DMS114 treated with DMSO at 0.1 percent for 48 hours (cell line): ENCODE measurements around the gene NECTIN1.

Experiments
- DNase-seq: peaks from one replicate; lab custom pipeline; 2025; ENCODE audit not compliant: unreplicated experiment; lab: John Stamatoyannopoulos, UW

Gene NECTIN1

GRCh38 chr11:119734788-119735187 is 5.8 kb upstream of the NECTIN1 start:
- DNase-seq, result no peak

- no peak for DNase-seq
Measured at GRCh38 chr11:119730789-119731386, 1.9 kb upstream of the NECTIN1 start.

DNA sequence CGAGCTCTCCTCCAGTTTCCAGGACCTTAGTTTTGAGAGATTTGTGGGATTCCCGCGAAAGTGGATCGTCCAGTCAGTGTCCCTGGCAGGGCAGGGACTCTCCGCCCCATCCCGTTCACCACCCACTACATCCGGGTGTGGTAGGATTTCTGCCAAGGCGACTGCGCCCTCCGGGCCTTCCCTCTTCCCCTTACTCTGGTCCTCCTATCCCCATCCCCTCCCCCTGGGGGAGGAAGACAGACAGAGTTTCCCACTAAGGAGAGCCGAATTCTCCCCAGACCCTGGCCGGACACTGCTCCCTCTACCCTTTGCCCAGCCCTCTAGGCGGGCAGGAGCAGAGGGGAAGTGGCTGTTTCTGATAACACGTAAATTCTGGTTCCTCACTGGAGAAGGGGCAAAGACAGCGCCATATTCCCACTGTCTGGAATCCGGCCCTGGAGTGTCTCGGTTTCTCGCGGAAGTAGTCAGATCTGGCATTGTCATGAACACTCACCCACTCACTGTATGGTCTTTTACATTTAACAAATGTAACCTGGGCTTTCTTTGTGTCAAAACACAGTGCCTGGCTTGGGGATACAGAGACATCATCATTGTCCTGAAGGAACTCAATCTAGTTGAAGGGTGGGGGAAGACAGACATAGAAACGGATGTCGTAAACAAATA is 1.1 kb upstream of the NECTIN1 start:
- DNase-seq, result peak; percentile 51

- no peak for DNase-seq
Measured at GRCh38 chr11:119729581-119729927, 554 bp upstream of the NECTIN1 start.

GRCh38 chr11:119728211-119728626 is 781 bp downstream of the NECTIN1 start:
- no peak for DNase-seq

GRCh38 chr11:119727523-119728151 is 1.4 kb downstream of the NECTIN1 start:
- no peak for DNase-seq

DNA sequence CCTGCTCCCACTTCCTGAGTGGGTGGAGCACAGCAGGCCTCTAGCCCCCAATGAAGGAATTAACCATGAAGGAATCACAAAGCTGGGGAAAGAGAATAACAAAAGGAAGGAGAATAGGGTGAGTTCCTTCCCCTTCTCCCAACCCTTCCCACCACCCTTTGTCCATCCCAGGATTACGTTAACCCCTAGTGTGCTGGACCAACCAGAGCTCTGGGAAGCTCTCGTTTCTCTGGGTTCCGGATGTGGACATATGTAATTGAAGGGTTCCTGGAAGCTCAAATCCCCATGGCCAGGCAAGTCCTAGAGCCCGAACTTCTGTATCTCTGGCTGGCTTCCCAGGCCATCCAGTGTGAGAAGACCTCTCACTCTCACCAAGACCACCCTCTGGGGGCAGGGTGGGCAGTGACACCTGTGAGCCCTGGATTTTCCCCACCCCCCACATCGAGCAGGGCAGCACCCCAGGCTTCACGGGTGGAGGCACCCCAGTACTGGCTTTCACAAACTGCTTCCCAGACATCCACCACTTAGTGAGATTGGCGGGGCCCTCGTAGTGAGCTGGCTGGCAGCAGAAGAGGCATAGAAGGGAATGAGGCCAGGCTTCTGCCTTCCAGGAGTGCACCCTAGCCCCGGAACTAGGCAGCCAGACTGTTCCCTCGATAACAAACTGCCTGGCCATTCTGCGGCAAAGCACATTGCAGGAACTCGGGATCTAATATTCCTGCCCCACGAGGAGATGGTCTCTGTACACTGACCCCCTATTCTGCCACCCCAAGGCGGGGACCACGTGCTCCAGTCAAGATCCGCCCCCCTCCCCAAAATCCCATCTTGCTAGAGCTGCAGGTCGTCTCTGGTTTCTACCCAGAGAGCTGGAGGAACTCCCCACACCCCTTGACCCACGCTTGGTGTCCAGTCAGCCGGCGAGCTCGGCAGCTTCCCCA is 2.1 kb downstream of the NECTIN1 start:
- no peak for DNase-seq

DNA sequence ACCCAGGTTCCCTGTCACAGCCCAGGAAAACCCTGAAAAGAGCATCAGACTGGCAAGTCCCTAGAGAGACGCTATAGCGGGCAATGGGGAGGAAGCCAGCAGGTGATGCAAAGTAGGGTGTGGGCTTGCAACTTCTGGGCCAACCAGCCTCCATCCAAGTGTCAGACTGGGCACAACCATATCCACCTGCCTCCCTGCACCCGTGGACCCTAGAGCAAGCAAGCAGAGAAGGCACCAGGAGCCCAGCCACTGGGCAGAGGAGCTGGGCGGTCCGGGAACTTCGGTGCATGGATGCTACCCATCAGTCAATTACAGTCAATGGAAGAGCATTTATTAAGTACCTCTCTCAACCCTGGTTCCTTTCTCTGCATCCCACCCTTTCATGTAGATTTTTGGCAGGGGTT is 2.8 kb downstream of the NECTIN1 start:
- no peak for DNase-seq

- no peak for DNase-seq
Measured at GRCh38 chr11:119724956-119725355, 4.0 kb downstream of the NECTIN1 start.

DNA sequence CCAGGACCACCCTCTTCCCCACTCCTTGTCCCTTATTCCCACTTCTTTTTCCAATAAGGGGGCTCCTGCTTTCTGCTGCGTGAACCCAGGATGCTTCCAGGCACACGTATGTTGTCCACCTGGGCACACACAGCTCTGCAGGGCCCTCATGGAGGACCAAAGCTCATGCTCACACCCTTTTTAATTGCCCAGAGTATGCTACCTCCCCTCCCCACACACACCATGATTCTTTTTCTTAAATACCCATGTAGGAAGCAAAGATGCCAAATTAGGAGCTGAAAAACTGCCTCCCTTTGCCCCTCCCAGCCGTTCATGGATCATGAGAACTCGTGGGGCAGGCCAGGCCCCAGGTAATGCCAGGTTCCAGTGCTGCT is 5.1 kb downstream of the NECTIN1 start:
- DNase-seq, result no peak

GRCh38 chr11:119723243-119723951 is 5.6 kb downstream of the NECTIN1 start:
- DNase-seq, result no peak

DNA sequence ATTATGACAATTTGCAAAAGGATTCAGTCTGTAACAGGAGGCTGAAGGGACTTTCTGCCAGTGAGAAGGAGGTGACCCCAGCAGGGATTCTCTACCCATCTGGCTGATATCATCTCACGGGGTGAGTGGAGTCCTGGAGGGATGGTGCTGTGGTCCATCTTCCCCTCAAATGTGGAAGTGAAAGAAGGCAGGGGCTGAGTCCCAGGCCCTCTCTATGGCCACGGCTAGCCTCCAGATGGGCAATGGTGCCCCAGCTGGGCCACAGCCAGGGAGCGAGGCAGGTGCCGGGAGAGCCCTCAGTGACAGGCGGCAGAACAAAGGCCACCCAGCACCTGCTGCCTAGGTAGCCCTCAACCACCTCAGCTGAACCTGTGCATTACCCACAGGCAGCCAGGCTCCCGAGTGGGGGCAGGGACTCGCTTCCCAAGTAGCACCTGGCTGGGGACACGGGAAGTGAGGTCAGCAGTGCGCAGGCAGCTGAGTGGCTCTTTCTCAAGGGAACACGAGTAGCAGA is 6.7 kb downstream of the NECTIN1 start:
- DNase-seq, result no peak

GRCh38 chr11:119721129-119722120 is 7.6 kb downstream of the NECTIN1 start:
- no peak for DNase-seq

GRCh38 chr11:119720311-119720913 is 8.6 kb downstream of the NECTIN1 start:
- DNase-seq, result no peak

DNA sequence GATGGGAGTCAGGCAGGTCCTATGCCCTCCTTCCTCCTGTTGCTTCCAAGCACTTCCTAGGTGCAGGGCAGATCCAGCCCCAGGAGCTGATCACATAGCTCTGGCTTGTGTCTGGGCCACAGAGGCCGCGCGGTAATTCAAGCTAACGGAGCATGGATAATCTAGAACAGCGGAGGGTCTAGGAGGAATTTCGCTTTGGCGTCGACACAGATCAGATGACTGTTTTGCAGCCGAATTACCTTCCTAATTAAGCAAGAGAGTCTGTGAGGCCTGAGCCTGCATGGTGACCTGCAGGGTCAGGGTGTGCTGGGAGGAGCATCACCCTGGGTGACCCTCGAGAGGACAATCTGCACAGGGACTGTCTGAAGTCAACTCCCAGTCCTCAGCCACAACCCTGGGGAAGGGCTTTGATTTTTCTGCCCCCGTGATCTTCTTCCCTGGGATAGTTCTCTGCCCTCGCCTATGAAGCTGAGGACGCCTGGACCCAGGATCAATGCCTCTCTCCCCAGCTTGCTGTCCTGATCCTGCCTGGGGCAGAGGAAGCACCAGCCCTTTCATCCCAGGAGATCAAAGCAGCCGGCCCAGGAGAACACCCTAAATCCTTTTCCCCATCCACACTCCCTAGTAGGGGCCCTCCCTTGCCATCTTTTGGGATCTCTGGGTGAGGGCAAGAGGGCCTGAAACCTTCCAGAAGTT is 11.0 kb downstream of the NECTIN1 start:
- no peak for DNase-seq

DNA sequence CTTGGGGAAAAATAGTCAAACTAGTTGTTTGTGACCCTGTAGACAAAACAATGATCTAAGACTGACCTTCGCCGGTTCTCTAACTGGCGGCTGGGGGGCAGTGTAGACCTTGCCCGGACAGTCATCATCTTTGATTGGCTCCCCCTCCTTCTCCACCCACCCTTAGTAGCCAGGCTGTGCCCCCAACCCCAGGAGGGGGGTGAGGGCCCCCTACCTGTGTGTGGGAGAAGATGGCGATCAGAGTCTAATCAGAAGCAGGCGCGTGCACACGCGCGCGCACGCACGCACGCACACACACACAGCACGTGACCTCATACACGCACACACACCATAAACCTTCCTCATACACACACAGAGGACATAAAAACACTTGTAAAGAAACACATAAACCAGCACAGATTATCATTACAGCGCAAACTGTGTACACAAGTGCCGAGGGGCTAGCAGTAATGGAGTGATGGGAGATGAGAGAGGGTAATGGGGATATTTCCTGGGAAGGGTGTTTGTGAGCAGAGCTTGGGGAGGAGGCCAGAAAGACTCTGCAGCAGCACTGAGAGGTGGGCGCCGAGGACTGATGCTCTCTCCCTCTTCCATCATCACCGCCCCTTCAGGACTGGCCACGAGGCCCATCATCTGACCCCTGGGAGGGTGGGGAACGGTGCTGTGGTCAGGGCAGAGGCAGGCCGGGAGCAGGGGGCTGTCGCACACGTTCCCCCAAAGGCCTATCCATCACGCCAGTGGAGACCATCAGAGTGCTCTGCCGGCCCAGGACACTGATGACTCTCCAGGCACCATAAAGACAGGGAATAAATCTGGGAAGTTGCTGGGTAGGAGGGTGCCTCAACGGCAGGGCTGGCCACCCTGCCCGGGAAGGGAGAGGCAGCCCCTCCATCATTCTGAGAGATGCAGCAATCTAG is 12.2 kb downstream of the NECTIN1 start:
- DNase-seq, result no peak

- no peak for DNase-seq
Measured at GRCh38 chr11:119714590-119714989, 14.4 kb downstream of the NECTIN1 start.
